GM21526 (cell line): ENCODE data around the gene ANXA6.

ENCODE experiments used
- ATAC-seq: cut with Tn5 transposase; IDR thresholded peaks from one replicate; pipeline ENCODE4 v1.9.1; 2021; ENCODE audit warnings: moderate library complexity; ENCODE audit not compliant: unreplicated experiment, low FRiP score

ANXA6 gene

DNA sequence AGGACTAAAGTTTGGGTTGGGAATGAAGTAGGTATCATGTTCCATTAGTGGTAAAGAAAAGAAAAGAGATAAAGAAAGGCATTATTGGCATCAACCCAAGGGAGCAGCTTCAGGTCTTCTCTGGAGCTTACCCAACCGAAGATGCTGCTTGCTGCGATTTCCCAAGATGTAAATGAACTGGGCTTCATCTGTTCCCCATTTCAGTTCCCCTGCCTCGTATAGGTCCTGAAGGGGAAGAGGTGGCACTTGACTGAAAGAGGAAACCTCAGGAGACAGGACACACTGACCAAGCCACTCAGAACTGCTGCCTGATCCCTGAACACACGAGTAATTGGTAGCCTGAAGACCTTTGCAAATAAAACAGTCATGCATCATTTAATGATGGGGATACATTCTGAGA lies 24.6 kb downstream of the ANXA6 start:
- no peak for ATAC-seq

DNA sequence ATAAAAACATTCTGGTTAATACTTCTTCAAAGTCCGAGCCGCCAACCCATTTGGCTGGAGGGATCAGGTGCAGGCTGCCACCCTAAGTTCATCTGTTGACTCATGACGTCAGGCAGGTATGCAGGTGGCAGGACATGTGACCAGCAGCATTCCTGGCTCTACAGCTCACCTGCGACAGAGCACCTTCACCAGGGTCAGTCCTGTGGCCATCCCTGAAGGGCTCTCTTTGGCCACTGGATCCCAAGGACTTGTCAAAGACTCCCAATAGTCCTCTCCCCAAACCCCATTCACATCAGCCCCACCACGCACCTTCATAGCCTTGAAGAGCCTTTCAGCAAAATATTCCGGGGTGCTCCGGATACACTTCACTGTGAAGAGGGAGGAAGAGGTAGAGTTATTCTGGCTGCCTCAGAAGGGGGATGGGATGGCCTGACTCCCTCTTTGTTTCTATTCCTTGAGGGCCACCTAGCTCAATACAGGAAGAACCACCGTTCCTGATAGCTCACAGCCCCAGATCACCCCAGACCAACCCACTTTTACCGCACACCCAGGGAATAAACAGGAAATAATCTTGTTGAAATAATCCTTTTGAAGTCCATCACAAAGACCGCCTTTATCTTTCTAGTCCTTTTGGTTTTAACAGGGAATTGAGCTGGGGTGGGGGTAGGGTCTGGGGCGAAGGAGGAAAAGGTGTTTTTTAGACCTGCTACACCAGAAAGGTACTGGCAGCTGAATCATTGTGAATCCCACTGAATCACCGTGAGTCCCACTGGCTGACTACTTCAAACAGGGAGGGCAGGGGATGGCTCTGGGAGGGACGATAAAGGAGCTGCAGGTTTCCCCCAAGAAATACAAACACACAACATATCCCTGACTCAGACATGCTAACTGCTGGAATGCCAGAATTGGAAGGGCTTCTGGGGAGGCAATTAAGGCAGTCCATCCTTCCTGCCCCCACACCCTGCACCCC lies 26.4 kb downstream of the ANXA6 start:
- ATAC-seq, result no peak

DNA sequence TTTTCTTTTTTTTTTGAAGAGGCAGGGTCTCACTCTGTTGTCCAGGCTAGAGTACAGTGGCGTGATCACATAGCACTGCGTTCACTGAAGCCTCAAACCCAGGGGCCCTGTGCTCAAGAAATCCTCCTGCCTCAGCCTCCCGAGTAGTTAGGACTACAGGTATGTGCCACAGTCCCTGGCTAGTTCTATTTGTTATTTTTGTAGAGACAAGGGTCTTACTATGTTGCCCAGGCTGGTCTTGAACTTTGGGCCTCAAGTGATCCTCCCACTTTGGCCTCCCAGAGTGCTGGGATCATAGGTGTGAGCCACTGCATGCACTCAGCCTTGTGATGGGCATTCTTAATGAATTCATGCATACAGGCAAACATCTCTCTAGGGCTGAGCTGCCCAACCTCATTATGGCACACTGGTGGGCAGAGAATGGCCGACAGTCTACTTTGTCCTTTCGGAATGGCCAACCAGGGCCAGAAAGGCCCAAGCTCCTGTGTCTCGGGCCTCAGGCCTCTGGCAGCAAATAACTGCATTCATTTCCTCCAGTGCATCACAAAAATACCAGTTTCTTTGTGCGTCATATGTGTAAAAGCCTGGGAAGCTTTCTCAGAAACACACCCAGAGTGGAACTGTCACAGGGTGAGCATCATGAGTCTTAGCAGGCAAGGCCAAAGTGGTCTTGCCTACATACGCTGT lies 27.2 kb downstream of the ANXA6 start:
- no peak for ATAC-seq

- no peak for ATAC-seq
Measured at GRCh38 chr5:151128817-151129216, 28.8 kb downstream of the ANXA6 start.

GRCh38 chr5:151127926-151128325 lies 29.7 kb downstream of the ANXA6 start:
- no peak for ATAC-seq

GRCh38 chr5:151126199-151126645 lies 31.4 kb downstream of the ANXA6 start:
- ATAC-seq, result no peak

- no peak for ATAC-seq
Measured at GRCh38 chr5:151125421-151125820, 32.2 kb downstream of the ANXA6 start.

- ATAC-seq, result peak; percentile 87
Measured at GRCh38 chr5:151123897-151124751, 33.5 kb downstream of the ANXA6 start.

- ATAC-seq, result no peak
Measured at GRCh38 chr5:151122828-151123227, 34.8 kb downstream of the ANXA6 start.

DNA sequence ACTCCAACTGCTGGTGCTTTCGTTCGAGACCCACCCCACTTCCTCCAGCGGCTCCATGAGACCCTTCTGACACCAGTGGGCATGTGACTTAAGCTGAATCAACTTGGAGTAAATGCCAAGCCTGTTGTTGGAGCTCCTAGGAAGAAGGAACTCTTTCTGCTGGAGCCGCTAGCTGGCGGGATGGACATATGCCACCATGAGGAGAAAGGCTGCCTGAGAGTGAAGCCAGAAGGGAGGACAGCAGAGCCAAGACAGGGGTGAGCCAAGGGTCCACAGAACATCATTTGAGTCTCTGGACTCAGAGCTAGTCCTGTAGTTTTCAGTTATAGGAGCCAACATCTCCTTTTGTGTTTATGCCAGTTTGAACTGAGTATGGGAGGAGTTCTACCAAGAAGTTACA lies 35.9 kb downstream of the ANXA6 start:
- ATAC-seq, result no peak

DNA sequence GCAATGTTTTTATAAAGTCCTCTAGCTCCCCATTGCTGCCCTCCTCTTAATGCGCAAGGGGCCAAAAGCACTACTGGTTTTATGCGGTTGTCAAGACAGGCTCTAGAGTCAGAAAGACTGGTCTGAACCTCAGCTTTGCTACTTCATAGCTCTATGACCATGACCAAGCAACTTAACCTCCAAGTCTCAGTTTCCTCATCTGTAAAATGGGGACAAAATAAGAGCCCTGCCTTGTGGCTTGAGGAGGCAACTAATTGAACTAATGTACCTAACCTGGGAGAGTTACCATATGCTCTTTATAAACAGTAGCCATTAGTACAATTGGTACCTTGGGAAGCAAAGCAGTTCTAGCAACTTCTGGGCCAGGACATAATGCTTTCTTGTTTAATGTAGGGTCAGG lies 36.5 kb downstream of the ANXA6 start:
- no peak for ATAC-seq

GRCh38 chr5:151118913-151119575 lies 38.5 kb downstream of the ANXA6 start:
- ATAC-seq, result no peak

DNA sequence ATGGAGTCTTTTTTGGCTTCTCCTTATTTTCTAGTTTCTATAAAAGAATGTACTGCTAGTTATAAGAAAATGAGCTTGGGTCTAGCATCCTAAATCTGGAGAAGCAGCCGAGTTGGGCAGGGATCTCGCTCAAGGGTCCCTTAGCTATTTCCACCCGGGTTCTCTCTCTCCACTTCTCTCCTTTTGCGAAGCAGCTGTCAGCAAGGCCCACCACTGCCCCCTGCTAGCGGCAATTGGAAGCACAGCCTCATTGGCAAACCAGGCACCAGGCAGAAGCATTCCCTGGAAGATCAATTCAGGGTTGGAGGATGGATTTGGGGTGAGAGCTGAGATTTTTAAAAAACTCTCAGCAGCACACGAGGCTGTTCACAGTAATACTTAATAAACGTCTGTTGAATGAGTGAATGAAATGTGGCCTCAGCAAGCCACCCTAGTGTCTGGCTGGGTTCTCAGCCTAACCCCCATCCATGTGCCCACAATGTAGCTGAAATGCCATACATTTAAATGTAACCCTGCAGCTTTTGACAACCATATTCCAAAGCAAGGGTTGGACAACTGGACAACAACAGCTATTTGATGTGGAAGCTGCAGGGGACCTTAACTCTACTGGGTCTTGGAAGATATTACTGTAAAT lies 42.2 kb downstream of the ANXA6 start:
- peak; percentile 49 for ATAC-seq

GRCh38 chr5:151113651-151114050 lies 43.9 kb downstream of the ANXA6 start:
- ATAC-seq, result no peak

- ATAC-seq, result no peak
Measured at GRCh38 chr5:151110992-151111391, 46.6 kb downstream of the ANXA6 start.

GRCh38 chr5:151110122-151110681 lies 47.4 kb downstream of the ANXA6 start:
- ATAC-seq, result no peak

GRCh38 chr5:151108566-151108965 lies 49.0 kb downstream of the ANXA6 start:
- ATAC-seq, result no peak

GRCh38 chr5:151107738-151108520 lies 49.6 kb downstream of the ANXA6 start:
- ATAC-seq, result no peak

DNA sequence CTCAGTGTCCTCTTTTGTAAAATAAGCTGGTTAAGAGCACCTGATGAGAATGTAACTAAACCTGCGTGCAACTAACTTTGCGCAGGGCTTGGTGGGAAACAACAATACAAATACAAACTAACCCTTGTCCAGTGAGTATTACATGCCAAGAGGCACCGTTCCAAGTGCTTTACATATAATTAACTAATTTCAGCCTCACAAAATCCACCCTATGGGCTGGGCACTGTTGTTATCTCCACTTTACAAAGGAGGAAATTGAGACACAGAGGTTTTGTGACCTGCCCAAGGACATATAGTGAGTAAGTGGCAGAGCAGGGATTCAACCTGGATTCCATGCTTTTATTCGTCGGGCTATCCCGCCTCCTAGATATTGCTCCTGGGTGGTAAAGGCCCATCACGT lies 50.5 kb downstream of the ANXA6 start:
- ATAC-seq, result no peak
